H1 (cell line): ENCODE data around the gene MYO16. TPM values are rescaled to one million over a fixed set of nuclear protein-coding genes. Genes with fewer than 3 reads are reported as not detected.

ENCODE experiments used
- CTCF ChIA-PET: fragments of 300-600 bp; sonication (Branson Sonifier 250); formaldehyde crosslinking; loops from one replicate; lab custom pipeline; 2021; ENCODE audit not compliant: partially characterized antibody; lab: Charles Lee
- POLR2A ChIA-PET: fragments of 300-600 bp; sonication (Branson Sonifier 250); formaldehyde crosslinking; loops from one replicate; lab custom pipeline; 2021; ENCODE audit warnings: inconsistent platforms; ENCODE audit not compliant: partially characterized antibody; lab: Charles Lee
- DNase-seq, 2 experiments: peaks; one replicate each; pipeline versions ENCODE4 v3.0.0 to v3.0.0-alpha.2; 2010 to 2022; ENCODE audit warnings: low spot score in 2 of 2, low read depth in 1 of 2, mixed read lengths in 1 of 2
- FAIRE-seq: peaks from 2 replicates; lab custom pipeline; 2011; peaks lifted over from hg19 to GRCh38; lab: Jason Lieb, UNC
- H2AFZ ChIP-seq: 2 replicates; pipeline ENCODE4 v1.8.1; 2012; ENCODE audit warnings: low read length, inconsistent platforms
- H2AK5ac ChIP-seq: 2 replicates; pipeline ENCODE4 v1.6.1; 2013; ENCODE audit warnings: low read depth, low read length
- H2BK120ac ChIP-seq: replicated peaks from 2 replicates; pipeline ENCODE3; 2013; ENCODE audit warnings: low read depth, low read length, inconsistent platforms
- H2BK12ac ChIP-seq: 2 replicates; pipeline ENCODE4 v1.6.1; 2013; ENCODE audit warnings: low read depth, low read length
- H2BK15ac ChIP-seq: 2 replicates; pipeline ENCODE4 v1.6.1; 2013; ENCODE audit warnings: low read length
- H2BK20ac ChIP-seq: 2 replicates; pipeline ENCODE4 v1.6.1; 2013; ENCODE audit warnings: low read length
- H2BK5ac ChIP-seq: 2 replicates; pipeline ENCODE4 v1.6.1; 2013; ENCODE audit warnings: low read depth, low read length
- H3K14ac ChIP-seq: 2 replicates; pipeline ENCODE4 v1.6.1; 2013; ENCODE audit warnings: inconsistent platforms; ENCODE audit not compliant: insufficient read length
- H3K18ac ChIP-seq: 2 replicates; pipeline ENCODE4 v1.6.1; 2013; ENCODE audit warnings: low read length; ENCODE audit errors: extremely low read depth
- H3K23ac ChIP-seq: 2 replicates; pipeline ENCODE4 v1.6.1; 2013; ENCODE audit warnings: inconsistent platforms; ENCODE audit not compliant: insufficient read length
- H3K23me2 ChIP-seq: 2 replicates; pipeline ENCODE4 v1.6.1; 2013; ENCODE audit warnings: low read depth, low read length
- H3K27ac ChIP-seq: 2 replicates; pipeline ENCODE4 v1.6.1; 2011; ENCODE audit warnings: low read depth, low read length, inconsistent platforms
- H3K27me3 ChIP-seq, 4 experiments: replicated peaks in 1 of 4; 1 replicate in 1 of 4; 2 replicates in 3 of 4; pipeline versions ENCODE4 v1.6.1 to v1.8.1; 2011 to 2013; ENCODE audit warnings: low read length in 3 of 4, mild to moderate bottlenecking in 3 of 4, inconsistent platforms in 2 of 4, mixed read lengths in 2 of 4, moderate library complexity in 1 of 4; ENCODE audit not compliant: control insufficient read depth in 3 of 4, insufficient read depth in 3 of 4; ENCODE audit errors: extremely low read depth in 1 of 4
- H3K36me3 ChIP-seq, 4 experiments: 2 replicates each; pipeline versions ENCODE4 v1.6.1 to v1.8.1; 2011 to 2013; ENCODE audit warnings: mild to moderate bottlenecking in 4 of 4, low read length in 3 of 4, moderate library complexity in 2 of 4, control low read depth in 1 of 4, inconsistent platforms in 1 of 4; ENCODE audit not compliant: insufficient read depth in 4 of 4, control insufficient read depth in 2 of 4
- H3K4ac ChIP-seq: replicated peaks from 2 replicates; pipeline ENCODE3; 2013; ENCODE audit warnings: low read length, low read depth, mixed read lengths, inconsistent platforms; ENCODE audit not compliant: insufficient read length
- H3K4me1 ChIP-seq, 4 experiments: replicated peaks in 1 of 4; 1 replicate in 1 of 4; 2 replicates in 3 of 4; pipeline versions ENCODE4 v1.6.1 to v1.8.1; 2011 to 2013; ENCODE audit warnings: low read length in 3 of 4, inconsistent platforms in 2 of 4, mixed read lengths in 1 of 4; ENCODE audit not compliant: insufficient read depth in 4 of 4, control insufficient read depth in 3 of 4
- H3K4me2 ChIP-seq, 2 experiments: 2 replicates each; pipeline versions ENCODE4 v1.6.1 to v1.8.1; 2011 to 2013; ENCODE audit warnings: low read depth in 2 of 2, low read length in 2 of 2, control low read depth in 1 of 2, inconsistent platforms in 1 of 2, mild to moderate bottlenecking in 1 of 2; ENCODE audit not compliant: insufficient read depth in 1 of 2
- H3K4me3 ChIP-seq, 4 experiments: fragments of 200-600, 300-600 bp in 1 of 4; sonication (generic), shearing (Covaris generic), sonication (Bioruptor Twin) in 1 of 4; 2 replicates each; pipeline versions ENCODE4 v1.5.1 to v1.8.1; 2011 to 2016; ENCODE audit warnings: low read length in 4 of 4, low read depth in 3 of 4, control low read depth in 2 of 4, inconsistent platforms in 2 of 4, mild to moderate bottlenecking in 2 of 4, mixed read lengths in 1 of 4, moderate library complexity in 1 of 4; ENCODE audit not compliant: insufficient read depth in 2 of 4; ENCODE audit errors: extremely low read depth in 1 of 4
- H3K56ac ChIP-seq: replicated peaks from 2 replicates; pipeline ENCODE3; 2013; ENCODE audit warnings: low read depth, mild to moderate bottlenecking, mixed read lengths, low read length, inconsistent platforms; ENCODE audit not compliant: insufficient read length
- H3K79me1 ChIP-seq: 2 replicates; pipeline ENCODE4 v1.6.1; 2013; ENCODE audit warnings: low read depth, low read length, control low read depth
- H3K79me2 ChIP-seq, 2 experiments: 2 replicates each; pipeline versions ENCODE4 v1.6.1 to v1.8.1; 2012 to 2013; ENCODE audit warnings: low read length in 2 of 2, mild to moderate bottlenecking in 2 of 2, inconsistent platforms in 1 of 2; ENCODE audit not compliant: insufficient read depth in 2 of 2, control insufficient read depth in 1 of 2
- H3K9ac ChIP-seq, 4 experiments: replicated peaks in 1 of 4; 1 replicate in 1 of 4; 2 replicates in 3 of 4; pipeline versions ENCODE4 v1.6.1 to v1.8.1; 2011 to 2013; ENCODE audit warnings: low read depth in 3 of 4, low read length in 3 of 4, control low read depth in 2 of 4, mild to moderate bottlenecking in 2 of 4, moderate library complexity in 2 of 4, inconsistent platforms in 1 of 4; ENCODE audit errors: extremely low read depth in 1 of 4
- H3K9me3 ChIP-seq, 2 experiments: 2 replicates each; pipeline versions ENCODE4 v1.6.1 to v1.8.1; 2012 to 2013; ENCODE audit warnings: mild to moderate bottlenecking in 2 of 2, moderate library complexity in 2 of 2, control low read depth in 1 of 2, inconsistent platforms in 1 of 2, low read depth in 1 of 2, low read length in 1 of 2, mixed read lengths in 1 of 2; ENCODE audit not compliant: insufficient read depth in 2 of 2
- H4K20me1 ChIP-seq, 2 experiments: replicated peaks in 1 of 2; 2 replicates each; pipeline versions ENCODE3 to v1.8.1; 2011 to 2013; ENCODE audit warnings: inconsistent platforms in 2 of 2, low read length in 2 of 2, mild to moderate bottlenecking in 1 of 2; ENCODE audit not compliant: insufficient read depth in 2 of 2, control insufficient read depth in 1 of 2
- H4K5ac ChIP-seq: 2 replicates; pipeline ENCODE4 v1.6.1; 2013; ENCODE audit warnings: low read length, low read depth, mixed read lengths, inconsistent platforms; ENCODE audit not compliant: insufficient read length
- H4K8ac ChIP-seq: 2 replicates; pipeline ENCODE4 v1.8.0; 2013; ENCODE audit warnings: mild to moderate bottlenecking, moderate library complexity, low read length, inconsistent platforms; ENCODE audit not compliant: insufficient read depth; ENCODE audit errors: extremely low read depth
- H4K91ac ChIP-seq: replicated peaks from 2 replicates; pipeline ENCODE3; 2013; ENCODE audit warnings: low read length, mixed read lengths, inconsistent platforms; ENCODE audit not compliant: insufficient read length
- BACH1 ChIP-seq: IDR thresholded peaks from 2 replicates; pipeline ENCODE4 v1.6.1; 2012; ENCODE audit warnings: low read length, improper control_type of control experiment
- CREB1 ChIP-seq: IDR thresholded peaks from 2 replicates; pipeline ENCODE4 v1.6.1; 2012; ENCODE audit warnings: inconsistent platforms
- CTCF ChIP-seq, 3 experiments: IDR thresholded peaks; 1 replicate in 2 of 3; 2 replicates in 1 of 3; pipeline versions ENCODE4 v1.5.1 to v1.6.1; 2011; ENCODE audit warnings: low read length in 3 of 3, mild to moderate bottlenecking in 3 of 3, inconsistent platforms in 2 of 3, low read depth in 1 of 3, moderate library complexity in 1 of 3; ENCODE audit not compliant: insufficient read depth in 1 of 3; ENCODE audit errors: control extremely low read depth in 1 of 3
- E2F6 ChIP-seq: IDR thresholded peaks from 2 replicates; pipeline ENCODE4 v1.6.1; 2012; ENCODE audit warnings: inconsistent platforms
- MAFK ChIP-seq: IDR thresholded peaks from 2 replicates; pipeline ENCODE4 v1.6.1; 2012; ENCODE audit warnings: low read depth, mild to moderate bottlenecking, improper control_type of control experiment, low read length
- NRF1 ChIP-seq: IDR thresholded peaks from 2 replicates; pipeline ENCODE4 v1.6.1; 2011; ENCODE audit warnings: mild to moderate bottlenecking, low read depth, low read length, improper control_type of control experiment
- SAP30 ChIP-seq: fragments of 300-600 bp; sonication (generic); IDR thresholded peaks from 2 replicates; pipeline ENCODE4 v1.7.1; 2012; ENCODE audit warnings: low read length, moderate library complexity, mild to moderate bottlenecking, inconsistent platforms; ENCODE audit not compliant: insufficient read depth, insufficient replicate concordance
- SP1 ChIP-seq: IDR thresholded peaks from 2 replicates; pipeline ENCODE4 v1.6.1; 2011; ENCODE audit warnings: low read depth, low read length
- USF2 ChIP-seq: IDR thresholded peaks from 2 replicates; pipeline ENCODE4 v1.6.1; 2011; ENCODE audit warnings: low read length, improper control_type of control experiment
- ZNF274 ChIP-seq: IDR thresholded peaks from 2 replicates; pipeline ENCODE4 v1.7.0; 2012; ENCODE audit warnings: low read length, borderline replicate concordance; ENCODE audit errors: extremely low read depth
- WGBS, 2 experiments: shearing (Covaris generic) in 1 of 2; methylation state at CpG; one replicate each; pipeline versions ENCODE4 v1.1.6 to v1.1.7; 2013 to 2015; ENCODE audit warnings: low lambda C conversion rate in 2 of 2, mixed read lengths in 2 of 2, inconsistent platforms in 1 of 2, low coverage in 1 of 2, missing lambda C conversion rate in 1 of 2; ENCODE audit not compliant: insufficient replicate concordance in 2 of 2, insufficient coverage in 1 of 2, insufficient read length in 1 of 2; ENCODE audit errors: extremely low coverage in 1 of 2, missing lambda C conversion rate in 1 of 2; 5-methylcytosine and 5-hydroxymethylcytosine counted together
- polyA plus RNA-seq, 7 experiments: library from polyadenylated mRNA; depleted of rRNA in 3 of 7; stranded (reverse) in 5 of 7; unstranded in 2 of 7; fragments of >200 nt in 5 of 7; fragments of 200-250 nt in 2 of 7; gene quantifications; 1 replicate in 5 of 7; 2 replicates in 1 of 7; 4 replicates in 1 of 7; pipeline versions ENCODE4 v1.2.1 to v1.2.3, GENCODE V29; 2011 to 2013; ENCODE audit warnings: missing spikeins in 2 of 7, mixed read lengths in 2 of 7
- total RNA-seq: library from RNA; stranded (reverse); fragmentation: NEBNext Ultra II Directional; extraction: Animal tissue kit (Norgen Biotek cat#: 25700); gene quantifications from 2 replicates; pipeline ENCODE4 v1.2.1, GENCODE V29; 2021

Gene MYO16
- total and polyA plus RNA-seq, 2 of the 8 experiments (the other 6 are each of a cell fraction or from before 2014, with no cell fraction given): 0.02 to 0.22 TPM

- Histone ChIP-seq H3K18ac (no peak overlapping the region), H3K23ac (no peak overlapping the region), H2BK15ac (no peak overlapping the region), H3K27me3 (no peaks in the 10 kb centered on the region), H4K20me1 (no peaks in the 10 kb centered on the region), H4K8ac (no peak overlapping the region), H3K14ac (no peak overlapping the region), H3K36me3 (no peaks in the 10 kb centered on the region), H3K4me2 (no peak overlapping the region), H3K79me2 (no peaks in the 10 kb centered on the region), H3K4ac (no peak overlapping the region), H4K91ac (no peak overlapping the region), H2BK20ac (no peak overlapping the region), H3K4me3 (no peak overlapping the region), H2BK12ac (no peak overlapping the region), H2BK5ac (no peak overlapping the region), H4K5ac (no peak overlapping the region), H3K23me2 (no peaks in the 10 kb centered on the region; the same call in 1 of the 2 replicates), H3K56ac (no peak overlapping the region), H3K79me1 (no peaks in the 10 kb centered on the region), H3K27ac (no peak overlapping the region), H3K9ac (no peak overlapping the region), H2AK5ac (no peak overlapping the region), H2AFZ (no peak overlapping the region), H3K9me3 (no peaks in the 10 kb centered on the region), H3K4me1 (no peaks in the 10 kb centered on the region), H2BK120ac (no peak overlapping the region)
- CTCF ChIA-PET: interaction anchor here (1.6 kb wide), 1 partner anchor 102 kb away, joined by 4 read pairs; no protein-coding TSS in a partner anchor
- POLR2A ChIA-PET: no interaction called here
- FAIRE-seq (no peak), DNase-seq (no peak)
- 98% methylated on average over 6 of the region's 6 CpGs; no CpG with 5 or more reads in 1 of the 2 experiments for WGBS, 2 experiments
- no peak for TF ChIP-seq ZNF274
- TF ChIP-seq SP1: no peak
- TF ChIP-seq CREB1: no peak
- no peak for TF ChIP-seq USF2
- no peak for TF ChIP-seq CTCF (IDR thresholded peaks at IDR 0.05; ENCODE audit: control extremely low read depth in 1 of 3, insufficient read depth in 1 of 3, low read depth in 1 of 3, low read length in 3 of 3)
- no peak for TF ChIP-seq E2F6
- no peak for TF ChIP-seq BACH1
- TF ChIP-seq MAFK: no peak
- TF ChIP-seq NRF1: no peak
- TF ChIP-seq SAP30: no peak
Measured at GRCh38 chr13:108711386-108711785, 82.0 kb downstream of the MYO16 start.
